HG02840 (cell line): ENCODE measurements around the gene ARSB.

Experiments used
- ATAC-seq: cut with Tn5 transposase; IDR thresholded peaks from one replicate; pipeline ENCODE4 v1.9.1; 2021; ENCODE audit warnings: mild to moderate bottlenecking, moderate library complexity, moderate number of reproducible peaks; ENCODE audit not compliant: unreplicated experiment, low FRiP score

Gene ARSB

DNA sequence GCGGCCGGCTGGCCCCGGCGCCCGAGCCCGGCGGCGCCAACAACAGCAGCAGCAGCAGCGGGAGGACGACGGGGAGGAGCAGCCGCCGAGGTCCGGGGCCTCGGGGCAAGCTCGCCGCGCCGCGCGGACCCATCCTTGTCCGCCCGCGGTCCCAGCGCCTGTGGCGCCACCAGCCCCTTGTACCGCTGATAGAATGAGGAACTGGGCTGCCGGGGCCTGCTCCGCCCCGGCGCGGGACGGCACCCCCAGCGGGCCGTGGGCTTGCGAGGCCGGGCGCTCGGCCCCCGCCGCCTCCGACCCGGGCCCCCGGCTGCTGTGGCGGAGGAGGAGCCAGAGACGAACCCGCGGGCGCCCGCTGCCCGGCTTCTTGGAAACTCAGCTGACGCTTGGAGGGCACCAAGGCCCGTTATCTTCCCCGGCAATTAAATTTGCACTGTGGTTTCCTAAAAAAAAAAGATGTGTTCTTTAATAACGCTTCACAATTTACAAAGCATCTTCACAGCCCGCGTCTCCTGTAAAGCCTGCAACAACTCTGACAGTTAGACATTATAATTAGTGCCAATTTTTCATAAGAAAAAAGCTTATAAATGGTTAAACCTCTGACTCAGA, at the start of gene ARSB:
ARSB (minus strand) TSS at position 195 of the 609 bp plus-strand sequence; CDS start at position 133, 62 bp downstream.
- ATAC-seq: peak; percentile 38

DNA sequence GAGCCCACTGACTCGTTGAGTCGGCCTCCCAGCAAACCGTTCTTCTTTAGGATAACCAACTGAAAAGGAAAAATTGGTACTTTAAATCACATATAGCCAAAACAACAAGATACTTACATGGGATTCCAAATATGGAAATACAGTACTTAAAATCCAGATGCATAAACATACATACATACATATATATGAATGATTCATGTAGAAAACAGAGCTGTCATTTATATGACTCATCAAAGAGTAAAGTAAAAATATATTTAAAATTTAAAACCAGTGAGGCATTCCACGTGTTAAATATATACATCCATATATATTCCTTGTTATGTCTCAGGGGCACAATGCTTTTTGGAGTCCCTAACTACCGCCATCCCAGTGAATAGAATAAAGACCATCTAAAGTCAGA, 47.7 kb upstream of the ARSB start:
- no peak for ATAC-seq

DNA sequence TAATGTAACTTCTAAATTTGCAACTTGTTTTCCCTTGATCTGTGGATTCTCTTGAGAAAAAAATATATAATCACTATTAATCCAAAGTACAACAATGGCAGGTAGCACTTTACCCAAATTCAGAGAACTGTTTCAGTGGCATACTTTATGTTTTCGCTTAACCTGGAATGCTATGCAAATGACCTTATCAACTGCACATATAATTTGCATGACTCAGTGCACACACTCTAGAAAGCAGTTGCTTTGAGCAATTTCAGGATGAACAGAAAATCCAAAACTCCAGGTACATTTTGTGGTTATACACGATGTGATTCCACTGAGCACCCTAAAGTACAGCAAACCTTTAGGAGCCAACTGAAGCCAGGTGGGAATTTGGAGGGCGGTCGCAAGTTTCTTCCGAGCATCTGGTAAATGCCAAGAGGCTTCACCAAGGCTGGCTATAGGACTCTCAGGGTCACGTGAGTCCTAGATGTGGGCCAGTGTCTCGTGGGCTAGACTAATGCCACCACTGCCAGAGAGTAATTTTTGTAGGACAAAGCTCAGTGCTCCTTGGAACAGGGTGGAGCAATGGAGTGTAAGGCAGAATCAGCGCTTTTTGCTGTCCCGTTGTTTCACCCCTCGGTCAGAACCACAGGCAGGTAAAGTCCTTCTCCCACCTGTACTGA, 47.1 kb upstream of the ARSB start:
- no peak for ATAC-seq

DNA sequence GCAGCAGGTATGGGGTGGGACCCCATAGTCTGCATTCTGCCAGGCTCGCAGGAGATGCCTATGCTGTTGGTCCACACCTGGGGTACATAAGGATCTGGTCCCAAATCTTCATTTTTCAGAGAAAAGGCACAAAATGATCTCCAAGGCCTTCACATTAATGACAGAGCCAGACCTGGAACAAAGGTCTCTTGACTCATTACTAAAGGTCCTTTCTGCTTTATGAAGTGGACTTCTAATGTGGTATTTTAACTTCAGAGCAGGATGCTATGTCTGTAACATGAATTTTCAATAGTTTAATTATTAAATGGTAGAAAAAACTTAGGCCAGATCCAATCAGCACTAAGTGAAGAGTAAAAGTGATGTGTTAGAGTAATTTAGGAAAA, 46.4 kb upstream of the ARSB start:
- ATAC-seq: no peak

DNA sequence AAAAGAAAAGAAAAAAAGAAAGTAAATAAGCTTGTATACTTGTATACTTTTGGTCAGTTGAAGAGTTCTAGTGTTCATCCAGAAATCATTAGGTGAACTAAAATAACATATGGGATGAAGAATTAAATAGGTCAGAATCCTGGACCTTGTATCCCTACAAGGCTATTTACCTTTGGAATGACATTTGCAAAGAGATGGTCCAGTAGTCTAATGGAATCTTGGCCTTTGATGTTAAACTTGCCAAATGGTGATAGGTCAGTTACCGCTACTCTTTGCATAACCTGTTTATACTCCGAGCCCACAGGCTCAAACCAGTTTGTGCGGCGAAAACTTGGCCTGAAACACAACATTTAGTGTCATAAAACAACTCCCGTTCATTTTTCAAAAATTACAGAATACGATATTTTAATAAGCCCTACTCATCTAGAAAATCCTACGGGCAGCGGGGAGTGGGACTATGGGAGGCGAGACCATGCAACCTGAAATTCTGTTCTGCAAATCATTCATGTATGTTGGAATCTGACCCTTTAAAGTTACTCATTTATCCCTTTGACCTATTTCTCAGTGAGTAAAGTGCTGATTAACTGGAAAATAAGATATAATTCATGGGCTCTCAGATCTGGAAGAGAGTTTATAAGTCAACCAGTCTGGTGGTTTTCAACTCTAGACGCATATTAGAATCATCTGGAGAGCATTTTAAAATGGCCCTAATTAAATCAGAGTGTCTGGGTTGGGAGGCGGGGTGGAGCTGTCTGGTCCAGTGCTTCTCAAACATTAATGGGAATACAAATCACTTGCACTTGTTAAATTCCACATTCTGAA, 45.8 kb upstream of the ARSB start:
- no peak for ATAC-seq

DNA sequence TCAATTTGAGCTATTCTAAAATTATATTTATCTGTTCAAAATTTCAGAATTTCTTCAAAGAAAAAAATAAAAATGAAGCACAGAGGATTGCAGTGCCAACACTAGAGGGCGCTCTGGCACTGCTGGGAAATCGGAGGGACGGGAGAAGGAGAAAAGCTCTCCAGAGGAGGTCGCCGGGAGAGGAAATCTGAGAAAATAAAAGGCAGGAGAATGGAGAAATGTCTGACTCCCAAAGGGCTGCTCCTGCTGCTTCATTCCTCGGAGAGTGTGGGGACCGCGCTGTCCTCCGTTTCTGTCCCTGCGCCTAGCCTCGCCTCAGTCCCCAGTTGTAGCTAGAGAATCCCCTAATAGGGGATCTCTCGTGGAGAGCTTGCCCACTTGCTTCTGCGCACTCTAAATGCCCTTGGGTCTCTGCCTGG, 40.0 kb upstream of the ARSB start:
- ATAC-seq: no peak

DNA sequence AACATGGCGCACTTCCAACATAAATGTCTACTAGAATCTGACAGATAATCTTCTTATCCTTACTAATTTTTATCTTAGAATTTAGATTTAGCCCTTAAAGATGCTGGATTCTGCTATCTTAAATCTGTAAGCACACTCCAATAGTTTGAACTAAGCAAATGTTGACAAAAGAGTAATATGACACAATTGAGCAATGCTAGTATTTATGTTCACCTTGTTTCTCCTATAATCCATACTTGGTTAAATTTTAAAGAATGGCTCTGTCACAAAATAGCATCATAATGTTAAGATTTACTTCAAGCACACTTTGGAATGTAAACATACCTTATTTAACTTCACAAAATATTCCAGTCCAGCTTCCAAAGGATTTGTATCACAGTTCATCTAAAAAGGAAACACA, 38.8 kb upstream of the ARSB start:
- ATAC-seq: no peak

DNA sequence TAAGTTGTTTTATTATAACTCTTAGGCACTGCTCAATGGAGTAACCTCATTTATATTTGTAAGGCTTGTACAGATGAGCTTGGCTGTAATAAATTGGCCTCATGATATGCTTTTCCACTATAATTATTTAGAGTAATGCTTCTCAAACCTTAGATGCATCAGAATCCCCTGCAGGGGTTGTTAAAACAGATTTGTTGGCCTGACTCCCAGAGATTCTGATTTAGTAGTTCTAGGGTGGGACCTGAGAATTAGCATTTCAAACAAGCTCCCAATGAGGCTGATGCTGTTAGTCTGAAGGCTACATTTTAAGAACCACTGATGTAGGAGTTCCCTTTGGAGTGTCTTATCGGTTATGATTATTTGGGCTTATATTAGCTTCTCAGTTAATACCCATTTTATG, 38.2 kb upstream of the ARSB start:
- ATAC-seq: no peak

DNA sequence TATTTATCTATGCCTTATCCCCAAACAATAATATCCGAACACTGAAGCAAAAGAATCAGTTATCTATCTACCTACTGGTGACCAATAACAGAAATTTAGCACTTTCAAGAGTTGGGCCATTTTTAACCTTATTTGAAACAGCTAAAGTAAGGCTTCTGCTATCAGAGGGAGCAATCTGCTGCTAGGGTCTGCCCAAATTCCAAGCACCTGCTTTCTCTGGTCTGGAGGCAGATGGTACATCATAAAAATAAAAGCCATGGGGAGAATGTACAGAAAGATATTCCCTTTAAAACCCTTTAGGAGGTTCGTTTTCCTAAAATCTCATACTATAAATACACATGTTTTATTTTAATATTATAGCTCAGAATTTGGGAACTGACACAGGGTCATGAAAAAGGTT, 37.7 kb upstream of the ARSB start:
- no peak for ATAC-seq

DNA sequence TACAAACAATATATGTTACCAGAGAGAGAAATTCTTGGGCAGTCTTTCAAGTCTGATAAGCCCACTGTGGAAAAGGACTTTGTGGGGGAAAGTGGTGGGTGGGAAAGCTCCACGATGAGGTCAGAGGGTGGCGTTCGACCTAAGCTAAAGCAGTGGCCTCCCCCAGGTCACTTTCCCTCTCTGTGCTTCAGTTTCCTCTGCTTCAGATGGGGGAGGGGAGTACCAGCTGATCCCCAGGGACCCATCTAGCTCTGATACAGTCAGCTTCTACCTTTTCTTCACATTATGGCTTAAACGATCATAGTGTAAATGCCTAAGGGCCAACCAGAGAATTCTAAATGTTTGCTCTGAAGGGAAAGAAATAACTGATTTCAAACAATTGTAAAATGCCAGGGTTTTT, 36.6 kb upstream of the ARSB start:
- ATAC-seq: no peak

DNA sequence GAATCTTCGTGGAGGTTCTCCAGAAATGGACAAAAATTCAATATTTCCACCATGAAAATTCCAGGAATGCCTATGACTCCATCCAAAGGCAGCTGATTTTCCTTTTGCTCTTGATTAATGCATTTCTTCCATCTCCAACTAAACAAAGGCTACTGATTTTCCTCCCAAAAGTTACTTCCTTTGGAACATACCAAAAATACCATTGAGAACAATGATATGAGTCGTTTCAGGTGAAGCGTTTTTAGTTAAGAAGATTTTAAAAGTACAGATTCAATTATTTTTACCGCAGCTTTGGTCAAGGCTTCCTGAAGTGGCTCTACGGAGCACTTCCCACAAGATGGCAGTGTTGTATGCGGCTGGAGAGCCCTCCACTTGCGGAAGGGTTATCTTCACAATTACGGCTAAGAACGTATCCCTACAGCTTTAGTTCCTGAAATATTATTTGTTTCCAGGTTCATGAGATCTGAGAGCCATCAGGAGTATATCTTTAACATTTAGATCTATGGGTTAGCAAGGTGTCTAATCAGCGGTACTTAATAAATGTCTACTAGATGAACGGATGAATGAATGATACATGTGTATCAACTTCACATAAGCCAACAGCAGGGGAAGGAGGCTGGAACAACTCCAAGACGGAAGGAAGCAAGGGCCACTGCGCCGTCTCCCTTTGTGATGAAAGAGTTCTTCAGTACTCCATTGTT, 35.9 kb upstream of the ARSB start:
- no peak for ATAC-seq

DNA sequence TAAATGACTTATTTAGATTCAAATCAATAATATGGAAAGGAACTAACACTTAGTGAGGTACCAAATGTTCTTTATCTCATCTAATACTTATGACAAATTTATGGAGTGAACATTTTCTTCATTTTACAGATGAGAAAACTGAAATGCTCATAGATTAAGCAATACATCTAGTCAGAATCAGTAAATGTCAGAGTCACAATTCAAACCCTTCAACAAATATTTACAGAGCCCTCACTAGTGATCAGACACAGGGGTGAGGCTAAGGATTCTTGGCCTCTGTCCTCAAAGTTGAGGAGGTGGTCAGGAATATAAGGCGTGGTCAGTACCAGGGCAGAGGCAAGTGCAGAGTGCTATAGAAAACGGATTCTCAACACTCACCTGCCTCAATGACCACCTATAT, 29.5 kb upstream of the ARSB start:
- ATAC-seq: no peak

DNA sequence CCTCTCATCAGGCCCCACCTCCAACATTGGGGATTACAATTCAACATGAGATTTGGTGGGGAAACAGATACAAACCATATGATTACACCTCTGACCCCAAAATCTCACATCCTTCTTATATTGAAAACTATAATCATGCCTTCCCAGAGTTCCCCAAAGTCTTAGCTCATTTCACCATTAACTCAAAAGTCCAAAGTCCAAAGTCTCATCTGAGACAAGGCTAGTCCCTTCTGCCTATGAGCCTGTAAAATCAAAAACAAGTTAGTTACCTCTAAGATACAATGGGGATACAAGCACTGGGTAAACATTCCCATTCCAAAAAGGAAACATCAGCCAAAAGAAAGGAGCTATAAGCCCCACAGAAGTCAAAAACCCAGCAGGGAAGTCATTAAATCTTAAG, 26.8 kb upstream of the ARSB start:
- no peak for ATAC-seq

DNA sequence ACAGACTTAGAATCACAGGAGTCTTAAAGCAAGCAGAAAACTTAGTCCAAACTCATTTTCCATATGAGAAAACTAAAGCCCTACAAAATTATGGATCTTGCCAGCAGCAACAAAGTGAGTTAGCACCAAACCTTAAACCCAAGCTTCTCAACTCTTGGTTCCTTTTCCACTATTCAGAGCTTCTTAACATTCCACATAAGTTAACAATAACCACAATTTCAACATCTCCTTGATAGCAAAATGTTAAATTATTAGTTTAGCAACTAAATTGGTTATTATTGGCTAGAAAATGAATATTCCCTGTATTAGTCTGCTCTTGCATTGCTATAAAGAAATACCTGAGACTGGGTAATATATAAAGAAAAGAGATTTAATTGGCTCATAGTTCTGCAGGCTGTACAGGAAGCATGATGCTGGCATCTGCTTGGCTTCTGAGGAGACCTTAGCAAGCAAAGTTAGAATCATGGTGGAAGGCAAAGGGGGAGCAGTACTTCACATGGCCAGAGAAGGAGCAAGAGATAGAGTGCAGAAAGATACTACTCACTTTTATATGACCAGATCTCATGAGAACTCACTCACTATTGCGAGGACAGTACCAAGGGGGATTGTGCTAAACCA, 26.2 kb upstream of the ARSB start:
- no peak for ATAC-seq

DNA sequence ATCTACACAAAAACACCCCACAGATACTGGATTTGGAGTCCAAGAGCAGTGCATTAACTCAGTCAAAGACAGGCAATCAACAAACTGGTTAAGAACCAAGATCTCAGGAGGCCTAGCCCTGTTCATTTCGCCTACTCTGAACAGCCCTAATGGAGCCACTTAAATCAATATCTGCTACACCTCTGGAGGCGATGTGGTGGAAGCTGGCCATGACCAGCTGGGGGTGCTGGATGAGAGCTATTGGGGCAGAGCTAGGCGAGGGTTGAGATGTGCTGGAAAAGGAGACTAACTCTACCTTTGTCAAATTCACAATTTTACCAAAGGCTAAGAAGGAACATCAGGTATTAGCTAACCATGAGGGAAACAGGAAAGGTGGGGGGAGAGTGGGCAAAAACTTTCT, 23.3 kb upstream of the ARSB start:
- ATAC-seq: no peak

DNA sequence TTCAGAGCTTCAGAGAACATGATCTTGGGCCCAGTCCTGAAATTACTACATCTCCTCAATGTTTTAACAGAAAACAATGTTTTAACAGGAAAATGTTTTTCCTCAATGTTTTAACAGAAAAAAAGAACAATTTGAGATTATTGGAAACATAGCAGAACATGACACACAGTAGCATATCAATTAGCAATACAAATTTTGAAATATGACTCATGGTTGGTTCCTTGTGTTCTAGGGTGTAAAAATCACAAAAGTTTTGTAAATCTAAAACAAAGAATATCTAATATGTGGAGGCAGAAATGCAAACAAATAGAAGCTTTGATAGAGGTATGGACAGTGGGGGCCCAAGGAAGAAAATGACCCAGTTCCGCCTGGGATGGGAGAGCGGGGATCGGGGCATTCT, 22.8 kb upstream of the ARSB start:
- ATAC-seq: no peak

DNA sequence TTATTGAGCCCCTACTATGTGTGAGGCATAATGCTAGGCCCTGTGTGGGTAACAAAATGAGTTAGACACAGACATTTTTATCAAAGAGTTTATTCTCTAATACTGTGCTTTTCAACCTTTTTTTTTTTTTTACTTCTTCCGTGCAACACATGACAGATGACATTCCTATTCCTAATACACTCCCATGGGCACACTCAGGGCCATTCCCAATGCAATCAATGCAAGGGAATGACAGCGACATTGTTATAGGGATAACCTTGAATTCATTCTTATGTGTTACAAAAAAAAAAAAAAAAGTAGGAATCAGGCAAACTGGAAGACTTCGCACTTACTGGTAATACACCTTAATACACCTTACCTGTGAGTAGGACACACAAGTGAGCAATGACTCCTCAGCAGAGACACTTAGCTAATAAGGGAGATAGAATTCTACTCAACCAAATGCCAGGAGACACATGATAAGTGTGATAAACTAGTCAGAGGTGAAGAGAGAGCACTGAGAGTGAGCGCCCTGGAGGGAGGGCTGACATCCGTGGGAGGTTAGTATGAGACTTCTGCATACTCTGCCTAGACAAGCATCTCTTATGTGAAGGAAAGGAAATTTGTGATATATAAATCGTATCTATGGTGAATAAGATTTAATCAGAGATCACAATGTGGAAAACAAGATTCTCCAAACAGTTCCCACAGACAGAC, 21.0 kb upstream of the ARSB start:
- no peak for ATAC-seq

DNA sequence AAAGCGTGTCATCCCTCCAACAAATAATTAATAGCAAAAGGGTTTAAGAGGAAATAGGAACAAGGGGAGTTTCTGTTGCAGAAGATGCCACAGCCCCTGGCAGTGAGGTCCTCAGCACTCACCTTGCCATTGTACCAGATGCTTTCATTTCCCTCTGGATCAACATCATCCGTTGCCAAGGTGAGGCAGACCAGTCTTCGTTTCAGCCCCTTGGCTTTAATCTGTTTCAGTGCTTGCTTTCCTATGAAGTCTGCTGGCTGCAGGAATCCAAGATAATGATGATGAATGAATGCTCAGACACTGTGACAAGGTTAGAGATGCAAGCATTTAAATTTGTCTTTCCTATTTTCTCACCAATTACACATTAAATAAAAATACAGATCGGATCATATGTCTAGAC, 20.0 kb upstream of the ARSB start:
- no peak for ATAC-seq

DNA sequence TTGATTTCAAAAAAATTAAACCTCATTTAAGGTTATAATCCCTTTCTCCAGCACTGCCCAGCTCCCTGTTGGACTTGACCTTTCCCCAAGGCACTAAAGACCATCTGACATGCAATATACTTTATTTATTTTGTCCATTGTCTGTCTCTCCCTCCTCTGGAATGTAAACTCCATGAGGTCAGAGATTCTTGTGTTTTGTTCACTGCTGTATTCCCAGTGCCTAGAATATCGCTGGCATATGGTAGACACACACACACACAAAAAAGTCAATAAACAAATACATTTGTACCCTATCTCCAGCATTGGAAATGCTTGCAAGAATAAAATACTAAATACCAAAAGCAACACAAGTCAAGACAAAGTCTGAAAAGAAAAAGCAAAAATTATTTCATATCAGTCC, 17.3 kb upstream of the ARSB start:
- ATAC-seq: no peak

DNA sequence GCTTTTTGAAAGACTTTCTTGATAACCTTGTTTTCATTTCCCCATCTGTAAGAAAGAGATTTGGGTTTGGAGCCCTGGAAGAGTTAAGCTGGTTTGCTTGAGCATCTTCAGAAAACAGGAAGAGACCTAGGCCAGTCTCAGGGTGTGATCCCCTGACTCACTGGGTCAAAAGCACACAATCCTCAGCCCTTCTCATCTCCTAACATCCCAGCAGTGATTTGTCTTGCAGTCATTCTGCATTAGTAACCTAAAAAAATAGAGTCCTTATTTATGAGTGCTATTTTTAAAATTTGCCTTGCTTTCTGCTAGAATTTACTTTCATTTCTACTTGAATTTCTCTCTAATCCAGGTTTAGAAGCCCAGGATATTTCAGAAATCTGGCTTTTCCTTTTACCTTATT, 16.4 kb upstream of the ARSB start:
- no peak for ATAC-seq
